ENCODE measurements around the gene DISC1. TPM values are rescaled to one million over a fixed set of nuclear protein-coding genes. Genes with fewer than 3 reads are reported as not detected.

DISC1 gene
- total and polyA plus RNA-seq, 2 donors (not counting 3 experiments of a cell fraction or from before 2014, with no cell fraction given) = 3.3 to 14.7 TPM

DNA sequence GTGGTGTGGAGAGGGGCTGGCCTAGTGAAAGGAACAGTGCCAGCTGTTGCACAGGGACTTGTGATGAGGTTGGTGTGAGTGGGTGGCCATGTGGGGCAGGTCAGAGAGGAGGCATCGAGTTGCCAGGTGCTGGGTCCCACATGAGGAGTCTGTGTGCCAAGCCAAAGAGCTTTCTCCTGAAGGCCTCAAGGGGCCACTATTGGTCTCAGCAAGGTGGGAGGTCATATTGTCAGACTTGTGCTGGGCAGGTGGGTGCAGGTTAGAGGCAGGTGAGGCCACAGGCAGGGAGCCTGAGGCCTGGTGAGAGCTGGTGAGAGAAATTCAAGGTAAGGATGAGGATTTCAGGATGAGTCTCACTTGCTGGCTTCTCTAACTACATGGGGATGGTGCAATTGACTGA, 256.8 kb downstream of the DISC1 start:
- Histone ChIP-seq H3K4me3 (replicated peaks in 1 of 3; ENCODE audit: insufficient read depth in 1 of 3, low read depth in 1 of 3, low read length in 3 of 3) (no peak overlapping the region), H3K79me2 (ENCODE audit: control insufficient read depth, insufficient read depth, low read length) (no peaks in the 10 kb centered on the region), H3K27ac (ENCODE audit: insufficient read depth, low read depth, low read length) (no peak overlapping the region), H3K36me3 (ENCODE audit: control insufficient read depth in 2 of 2, extremely low read depth in 1 of 2, insufficient read depth in 2 of 2, low read length in 2 of 2) (no peaks in the 10 kb centered on the region), H3K9me1 (replicated peaks; ENCODE audit: control insufficient read depth, extremely low read depth, insufficient read depth, low read length) (no peaks in the 10 kb centered on the region), H2AFZ (ENCODE audit: low read depth, low read length) (no peak overlapping the region), H3K4me2 (ENCODE audit: insufficient read depth, low read length) (no peak overlapping the region), H3K9ac (replicated peaks; ENCODE audit: extremely low read depth, insufficient read depth, low read length) (no peak overlapping the region), H3K4me1 (ENCODE audit: control insufficient read depth, extremely low read depth, insufficient read depth, low read length) (peaks cover 17% of the 10 kb centered on the region), H3K27me3 (ENCODE audit: control insufficient read depth in 2 of 2, insufficient read depth in 2 of 2, low read length in 2 of 2) (no peaks in the 10 kb centered on the region), H3K9me3 (replicated peaks; ENCODE audit: control insufficient read depth, insufficient read depth, low read length) (no peaks in the 10 kb centered on the region), H4K20me1 (replicated peaks; ENCODE audit: control insufficient read depth, extremely low read depth, insufficient read depth, low read length) (no peaks in the 10 kb centered on the region)
- no peak for DNase-seq (ENCODE audit: low read depth, low spot score)
- CTCF ChIA-PET = interaction anchor here (1.0 to 1.4 kb wide), 3 partner anchors 14 to 88 kb away, joined by 3 to 4 read pairs (median 3); no protein-coding TSS in a partner anchor
- TF ChIP-seq FOS (IDR thresholded peaks at IDR 0.05; ENCODE audit: borderline replicate concordance, insufficient read depth, low read length) = no peak
- TF ChIP-seq JUN (IDR thresholded peaks at IDR 0.05; ENCODE audit: borderline replicate concordance, insufficient read depth, insufficient read length, low read depth) = no peak
- TF ChIP-seq POLR2AphosphoS5 (IDR thresholded peaks at IDR 0.05; ENCODE audit: insufficient read depth, low read depth, low read length) = no peak
- TF ChIP-seq EZH2 (IDR thresholded peaks at IDR 0.05; ENCODE audit: borderline replicate concordance, low read depth, low read length, severe bottlenecking) = no peak
- TF ChIP-seq GATA2 (IDR thresholded peaks at IDR 0.05; ENCODE audit: insufficient read depth, insufficient read length, low read depth, low read length) = no peak
- no peak for TF ChIP-seq POLR2A (IDR thresholded peaks at IDR 0.05; ENCODE audit: low read depth, low read length)
- no peak for TF ChIP-seq MYC (IDR thresholded peaks at IDR 0.05; ENCODE audit: low read depth, low read length)
- TF ChIP-seq, protein P1, sequence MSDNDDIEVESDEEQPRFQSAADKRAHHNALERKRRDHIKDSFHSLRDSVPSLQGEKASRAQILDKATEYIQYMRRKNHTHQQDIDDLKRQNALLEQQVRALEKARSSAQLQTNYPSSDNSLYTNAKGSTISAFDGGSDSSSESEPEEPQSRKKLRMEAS (IDR thresholded peaks at IDR 0.05; ENCODE audit: insufficient read depth, insufficient read length) = no peak
- TF ChIP-seq, protein P2, sequence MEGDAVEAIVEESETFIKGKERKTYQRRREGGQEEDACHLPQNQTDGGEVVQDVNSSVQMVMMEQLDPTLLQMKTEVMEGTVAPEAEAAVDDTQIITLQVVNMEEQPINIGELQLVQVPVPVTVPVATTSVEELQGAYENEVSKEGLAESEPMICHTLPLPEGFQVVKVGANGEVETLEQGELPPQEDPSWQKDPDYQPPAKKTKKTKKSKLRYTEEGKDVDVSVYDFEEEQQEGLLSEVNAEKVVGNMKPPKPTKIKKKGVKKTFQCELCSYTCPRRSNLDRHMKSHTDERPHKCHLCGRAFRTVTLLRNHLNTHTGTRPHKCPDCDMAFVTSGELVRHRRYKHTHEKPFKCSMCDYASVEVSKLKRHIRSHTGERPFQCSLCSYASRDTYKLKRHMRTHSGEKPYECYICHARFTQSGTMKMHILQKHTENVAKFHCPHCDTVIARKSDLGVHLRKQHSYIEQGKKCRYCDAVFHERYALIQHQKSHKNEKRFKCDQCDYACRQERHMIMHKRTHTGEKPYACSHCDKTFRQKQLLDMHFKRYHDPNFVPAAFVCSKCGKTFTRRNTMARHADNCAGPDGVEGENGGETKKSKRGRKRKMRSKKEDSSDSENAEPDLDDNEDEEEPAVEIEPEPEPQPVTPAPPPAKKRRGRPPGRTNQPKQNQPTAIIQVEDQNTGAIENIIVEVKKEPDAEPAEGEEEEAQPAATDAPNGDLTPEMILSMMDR (IDR thresholded peaks at IDR 0.05; ENCODE audit: extremely low read depth in 1 of 2, insufficient read depth in 1 of 2, low read depth in 1 of 2, low read length in 2 of 2) = no peak
- POLR2A ChIA-PET = no interaction called here
- no peak for FAIRE-seq
- intact Hi-C loops (cut with micrococcal nuclease) = no loop called here
- dilution Hi-C loops (cut with MboI; ENCODE audit: extremely low pct_ligation_motif_present, low sequenced_read_pairs) = no loop called here
- no TSS peak for BruUV-seq (replicated peaks)
